ENCODE results near the gene TSPAN33. TPM values are rescaled to one million over a fixed set of nuclear protein-coding genes. Genes with fewer than 3 reads are reported as not detected.

Gene TSPAN33
- total and polyA plus RNA-seq, 10 of the 15 experiments (the other 5 are each of a cell fraction or from before 2014, with no cell fraction given): 12.0 to 123 (median 86.3) TPM

GRCh38 chr7:129146237-129146979 is 1.9 kb downstream of the TSPAN33 start (continued):
- TF ChIP-seq ZNF687 (IDR thresholded peaks at IDR 0.05) (peak; percentile 82; the same call in 1 of the 2 replicates), ATF7 (IDR thresholded peaks at IDR 0.05; ENCODE audit: low read depth) (peak; percentile 50), FOXK2 (IDR thresholded peaks at IDR 0.05) (no peak), NR2C2 (IDR thresholded peaks at IDR 0.05; ENCODE audit: borderline replicate concordance, control insufficient read depth, insufficient read length, low read depth) (no peak), CREM (IDR thresholded peaks at IDR 0.05; ENCODE audit: low read depth) (peak; percentile 84; the same call in 1 of the 2 replicates), ZBTB40 (IDR thresholded peaks at IDR 0.05; ENCODE audit: borderline replicate concordance) (no peak), IRF4 (IDR thresholded peaks at IDR 0.05; ENCODE audit: low read depth, low read length) (no peak), TAF1 (IDR thresholded peaks at IDR 0.05; ENCODE audit: borderline replicate concordance, low read depth, low read length) (0 out of 2 replicates have a peak, but pooled peaks have one; percentile 21), TCF12 (IDR thresholded peaks at IDR 0.05; ENCODE audit: low read depth, low read length) (peak; percentile 82), ZBTB11 (CRISPR knock-in tag; IDR thresholded peaks at IDR 0.05) (no peak), MXI1 (IDR thresholded peaks at IDR 0.05; ENCODE audit: low read depth, low read length) (no peak), CHD2 (IDR thresholded peaks at IDR 0.05; ENCODE audit: borderline replicate concordance, low read depth, low read length) (peak; percentile 28; the same call in 1 of the 2 replicates), IRF5 (IDR thresholded peaks at IDR 0.05; ENCODE audit: borderline replicate concordance) (no peak), ZSCAN29 (IDR thresholded peaks at IDR 0.05) (no peak), SMARCA5 (IDR thresholded peaks at IDR 0.05) (peak; percentile 63; the same call in 1 of the 2 replicates), ATF3 (IDR thresholded peaks at IDR 0.05; ENCODE audit: borderline replicate concordance, extremely low read depth, low read depth, low read length) (no peak)

Measured in GM12878 (cell line).